GM19043 (cell line): Measurements from ENCODE around the gene CPED1.
"Not testable (repeated sequence)": the region's sequence is repeated elsewhere in the genome, so short reads cannot be mapped to it uniquely, and the experiment has no call there.

Experiments
- ATAC-seq: cut with Tn5 transposase; IDR thresholded peaks from one replicate; pipeline ENCODE4 v1.9.1; 2021; ENCODE audit warnings: low read depth; ENCODE audit not compliant: unreplicated experiment

Gene CPED1

DNA sequence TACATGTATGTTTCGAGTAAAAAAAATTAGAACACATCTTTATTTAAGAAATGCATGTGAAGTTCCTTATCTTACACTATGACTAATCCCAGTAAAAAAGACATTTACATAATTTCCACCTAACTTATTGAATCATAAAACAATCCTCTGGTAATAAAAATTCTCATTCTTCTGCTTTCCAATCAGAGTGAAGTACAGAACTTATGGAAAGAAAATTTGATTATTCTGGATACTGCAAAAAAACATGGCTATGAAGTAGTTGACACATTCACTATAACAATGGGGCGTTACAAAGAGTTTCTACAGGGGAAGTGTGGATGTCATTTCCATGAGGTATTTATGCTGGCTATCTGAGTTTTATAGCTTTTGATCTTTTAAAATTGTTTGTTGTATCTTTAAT lies 282.6 kb downstream of the CPED1 start:
- no peak for ATAC-seq

DNA sequence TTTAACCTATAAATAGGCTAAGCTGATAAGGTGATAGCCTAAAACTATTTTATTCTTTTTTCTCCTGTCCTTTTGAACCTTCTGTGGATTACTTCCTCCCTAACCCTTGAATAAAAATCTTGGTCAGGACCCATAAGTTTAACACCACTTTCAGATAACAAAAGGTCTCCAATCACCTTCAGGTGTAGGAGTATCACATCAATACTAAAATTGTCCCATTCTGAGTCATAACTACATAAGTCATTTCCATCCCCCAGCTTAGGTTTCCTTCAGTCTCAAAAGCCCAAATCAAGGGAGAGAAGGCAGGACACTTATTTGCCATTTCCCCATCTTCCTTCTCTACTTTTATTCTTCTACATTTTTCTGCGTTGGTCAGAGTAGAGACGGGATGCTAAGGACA lies 283.4 kb downstream of the CPED1 start:
- no peak for ATAC-seq

DNA sequence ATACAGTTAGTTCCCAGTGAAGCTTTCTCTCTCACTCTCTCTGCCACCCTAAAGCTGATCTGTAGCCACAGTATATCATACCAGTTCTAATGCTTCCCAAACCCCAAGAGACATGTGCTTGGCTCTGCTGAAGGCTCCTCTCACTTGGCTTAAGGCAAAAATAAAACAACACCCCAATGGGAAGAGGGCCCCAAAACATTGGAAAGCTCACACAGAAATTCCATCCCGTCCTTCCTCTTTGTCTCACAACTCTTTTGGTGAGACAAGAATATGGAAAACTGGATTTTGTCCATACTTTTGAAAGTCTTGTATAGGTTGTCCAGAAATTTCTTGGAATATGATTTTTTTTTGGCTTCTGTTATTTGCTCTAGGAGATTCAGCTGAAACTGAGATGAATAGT lies 284.2 kb downstream of the CPED1 start:
- ATAC-seq, result no peak

DNA sequence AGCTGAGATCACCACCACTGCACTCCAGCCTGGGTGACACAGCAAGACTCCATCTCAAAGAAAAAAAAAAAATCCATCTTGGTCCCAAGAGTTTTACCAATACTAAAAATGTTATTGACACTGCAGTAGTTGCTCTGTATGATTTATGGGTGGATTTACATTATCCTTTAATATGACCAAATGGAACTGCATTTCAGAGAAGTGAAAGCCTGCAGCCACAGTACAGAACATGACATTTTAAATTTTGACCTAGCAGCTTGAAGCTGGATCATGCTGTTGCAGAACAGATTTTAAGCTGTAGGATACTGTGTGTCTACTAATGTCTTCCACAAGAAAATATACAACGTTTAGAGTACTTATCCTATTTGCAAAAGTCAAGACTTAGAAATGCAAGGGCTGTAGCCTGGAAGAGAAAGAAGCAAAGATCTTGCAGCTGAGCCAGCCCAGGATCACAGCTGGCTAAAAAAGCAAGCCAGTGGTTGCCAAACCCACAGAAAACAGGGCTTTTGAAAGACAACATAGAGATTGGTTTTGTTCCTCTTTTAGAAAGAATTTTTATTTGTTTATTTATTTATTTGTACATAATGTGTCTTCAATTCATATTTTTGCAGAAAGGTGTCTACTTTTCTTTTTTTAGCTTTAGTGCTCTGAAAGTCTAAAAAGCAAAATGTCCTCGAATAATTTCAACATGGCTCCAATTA lies 285.1 kb downstream of the CPED1 start:
- ATAC-seq, result no peak

DNA sequence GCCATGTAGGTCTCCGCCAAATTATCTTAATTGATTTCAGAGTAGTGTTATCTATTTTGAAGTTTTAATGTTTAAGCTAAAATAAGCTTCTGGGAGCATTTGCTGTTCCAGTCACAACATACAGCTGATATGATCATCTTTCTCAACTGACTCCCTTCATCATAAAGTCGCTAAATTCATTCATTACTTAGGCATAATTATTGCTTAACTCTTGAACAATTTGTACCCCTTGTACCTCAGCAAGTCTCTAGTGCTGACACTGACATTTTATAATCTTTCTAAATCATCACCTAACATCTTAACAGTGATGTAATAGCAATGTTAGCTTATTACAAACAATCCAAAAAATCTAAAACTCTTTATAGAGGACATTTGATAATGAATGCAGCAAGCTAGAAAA lies 286.0 kb downstream of the CPED1 start:
- ATAC-seq, result no peak

DNA sequence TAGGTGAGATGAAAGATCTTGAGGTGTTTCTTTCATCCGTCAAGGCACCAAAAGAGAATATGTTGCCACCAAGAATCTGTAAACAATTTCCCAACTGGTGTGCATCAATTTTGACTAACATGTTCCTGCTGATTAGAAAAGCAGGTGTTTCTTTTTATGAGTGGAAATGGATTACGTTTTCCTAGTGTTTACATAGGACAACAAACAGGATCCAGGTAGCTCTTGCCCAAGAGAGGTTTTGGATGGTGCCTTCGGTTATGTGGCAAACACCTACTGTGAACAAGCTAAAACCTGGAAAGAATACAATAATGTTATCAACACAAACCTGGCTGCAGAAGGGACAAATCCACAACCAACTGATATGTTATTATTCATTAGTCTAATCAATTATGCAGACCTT lies 286.7 kb downstream of the CPED1 start:
- no peak for ATAC-seq

DNA sequence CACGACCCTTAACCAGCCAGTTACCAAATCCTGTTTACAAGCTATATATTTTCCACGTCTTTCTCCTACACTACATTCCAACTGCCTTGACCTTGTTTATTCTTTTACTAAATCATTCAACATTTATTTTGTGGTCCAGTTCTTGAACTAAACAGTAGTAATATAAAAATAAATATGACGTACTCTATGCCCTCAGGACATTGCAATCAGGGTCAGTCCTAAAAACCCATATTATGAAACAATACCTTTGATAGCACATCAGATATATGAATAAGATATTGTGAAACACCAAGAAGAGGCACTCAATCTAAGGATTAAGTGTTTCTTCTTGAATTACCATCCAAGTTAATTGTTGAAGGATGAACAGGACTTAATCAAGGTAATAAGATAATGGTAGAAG lies 287.8 kb downstream of the CPED1 start:
- ATAC-seq, result no peak

DNA sequence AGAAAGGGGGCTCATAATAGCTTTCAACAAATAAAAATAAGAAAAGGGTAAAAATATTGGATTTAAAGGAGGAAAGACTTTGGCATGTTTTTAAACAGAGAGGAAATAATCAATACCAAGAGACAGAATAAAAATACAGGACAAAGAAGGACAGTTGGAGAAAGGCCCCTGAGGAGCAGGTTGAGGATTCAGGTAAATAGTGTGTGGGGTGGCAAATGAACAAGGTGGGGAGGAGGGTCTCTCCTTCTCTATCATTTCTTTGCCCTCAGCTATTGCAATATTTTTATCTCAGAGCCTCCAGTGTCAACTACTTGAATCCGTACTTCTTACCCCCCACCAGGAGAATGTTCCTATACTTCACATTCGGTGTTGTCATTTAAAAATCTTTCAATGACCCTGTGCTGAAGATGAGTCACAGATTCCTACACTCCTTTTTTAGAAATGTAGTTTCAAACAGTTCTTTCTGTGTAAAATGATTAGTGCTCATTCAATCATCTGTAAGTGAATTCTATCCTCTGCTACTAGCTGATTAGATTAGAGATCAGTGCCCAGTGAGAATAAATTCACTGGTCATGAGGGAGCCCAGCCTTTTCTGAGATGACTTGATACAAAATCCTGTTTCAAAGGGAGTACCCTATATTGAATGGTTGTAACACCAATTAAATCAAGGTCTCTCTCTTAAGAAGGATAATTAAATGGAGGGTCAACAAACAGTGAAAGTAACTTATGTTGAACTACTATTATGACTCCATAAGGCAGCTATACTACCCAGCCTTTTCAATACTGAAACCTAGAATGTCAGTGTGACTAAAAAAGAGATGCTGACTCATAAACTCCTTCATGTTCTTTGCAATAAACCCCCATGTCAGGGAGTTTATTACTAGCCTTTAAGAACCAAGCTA lies 289.9 kb downstream of the CPED1 start:
- ATAC-seq, result peak; percentile 99

DNA sequence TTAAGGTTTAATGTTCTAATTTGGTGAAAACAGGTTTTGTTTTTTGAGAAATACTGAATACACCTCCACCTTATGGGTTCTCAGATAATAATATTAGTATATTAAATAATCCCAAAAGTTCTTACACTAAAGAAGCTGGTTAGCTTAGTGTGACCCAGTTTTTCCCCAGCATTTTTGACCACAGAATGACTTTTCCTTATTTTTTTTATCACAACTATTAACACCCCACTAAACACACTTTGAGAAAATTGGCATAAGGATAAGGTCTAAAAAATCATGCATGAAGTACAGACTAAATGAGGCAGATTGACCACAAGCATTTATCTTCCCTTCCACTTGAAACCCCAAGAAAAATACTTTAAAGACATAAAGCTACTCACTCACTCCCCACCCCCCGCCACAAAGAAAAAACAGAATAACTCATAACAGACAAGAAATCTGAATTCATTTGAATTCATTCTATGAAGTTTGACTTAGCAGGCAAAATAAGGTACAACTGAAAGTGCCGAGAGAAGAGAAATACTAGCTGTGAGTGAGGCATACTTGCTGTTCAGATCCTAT lies 290.6 kb downstream of the CPED1 start:
- peak; percentile 1 for ATAC-seq

DNA sequence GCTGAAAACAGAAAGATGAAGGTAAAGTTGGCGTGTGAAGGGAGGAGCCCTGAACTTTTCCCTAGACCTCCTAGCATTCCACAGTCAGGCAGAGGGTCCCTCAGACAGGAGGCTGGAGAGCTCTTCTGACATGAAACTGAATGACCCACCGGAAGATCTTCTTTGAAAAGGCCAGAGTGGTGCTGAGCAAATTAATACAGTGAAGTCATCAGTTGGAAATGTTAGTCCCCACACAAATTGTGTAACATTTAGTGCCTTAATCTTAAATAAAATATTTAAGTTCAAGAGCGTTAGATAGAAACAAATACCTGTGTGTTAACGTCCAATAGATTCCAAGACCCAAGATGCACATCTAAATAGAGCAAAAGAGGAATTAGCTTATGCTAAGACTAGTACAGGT lies 291.3 kb downstream of the CPED1 start:
- ATAC-seq, result no peak

DNA sequence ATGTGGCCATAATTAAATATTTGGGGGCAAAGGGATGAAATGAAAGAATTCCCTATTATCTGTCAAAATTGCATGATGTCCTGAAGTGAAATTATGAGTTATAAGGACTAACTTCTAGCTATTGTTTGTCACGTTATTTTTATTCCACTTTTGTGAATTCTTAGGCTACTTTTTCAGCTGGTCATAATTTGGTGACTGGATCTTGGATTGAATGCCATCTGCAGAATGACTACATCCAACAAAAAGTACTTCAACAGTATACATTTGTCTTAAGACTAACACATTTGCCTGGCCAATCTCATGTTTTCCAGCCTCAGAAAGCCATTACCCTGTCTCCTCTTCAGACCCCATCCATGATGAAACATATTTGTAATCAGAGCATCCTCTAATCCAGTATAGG lies 292.1 kb downstream of the CPED1 start:
- no peak for ATAC-seq

DNA sequence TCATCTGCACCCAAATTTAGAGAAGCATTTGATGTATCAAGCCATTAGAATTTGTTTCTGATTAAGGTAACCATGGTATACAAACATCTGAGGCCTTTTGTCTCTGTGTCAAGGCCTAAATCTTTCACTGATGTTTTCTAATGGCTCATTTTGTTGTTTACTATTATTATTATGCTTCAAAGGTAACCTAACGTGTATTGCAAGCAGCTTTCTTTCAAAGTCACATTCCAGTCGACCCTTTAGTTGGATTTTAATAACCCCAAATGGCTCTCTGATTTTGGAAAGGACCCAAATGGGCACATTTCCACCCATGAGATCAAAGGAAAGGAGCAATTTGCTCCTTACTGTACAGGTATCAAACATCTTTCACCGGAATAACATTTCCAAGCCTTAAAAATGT lies 293.6 kb downstream of the CPED1 start:
- ATAC-seq, result no peak

DNA sequence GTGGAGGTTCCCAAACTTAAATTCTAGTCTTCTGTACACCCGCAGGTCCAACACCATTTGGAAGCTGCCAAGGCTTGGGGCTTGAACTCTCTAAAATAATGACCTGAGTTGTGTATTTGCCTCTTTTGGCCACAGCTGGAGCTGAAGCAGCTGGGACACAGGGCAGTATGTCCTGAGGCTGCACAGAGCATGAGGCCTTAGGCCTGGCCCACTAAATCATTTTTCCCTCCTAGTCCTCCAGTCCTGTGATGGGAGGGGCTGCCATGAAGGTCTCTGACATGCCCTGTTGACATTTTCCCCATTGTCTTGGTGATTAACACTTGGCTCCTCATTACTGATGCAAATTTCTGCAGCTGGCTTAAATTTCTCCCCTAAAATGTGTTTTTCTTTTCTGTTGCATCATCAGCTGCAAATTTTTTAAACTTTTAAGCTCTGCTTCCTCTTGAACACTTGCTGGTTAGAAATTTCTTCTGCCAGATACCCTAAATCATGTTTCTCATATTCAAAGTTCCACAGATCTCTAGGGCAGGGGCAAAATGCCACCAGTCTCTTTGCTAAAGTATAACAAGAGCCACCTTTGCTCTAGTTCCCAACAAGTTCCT lies 296.7 kb downstream of the CPED1 start:
- no peak for ATAC-seq

DNA sequence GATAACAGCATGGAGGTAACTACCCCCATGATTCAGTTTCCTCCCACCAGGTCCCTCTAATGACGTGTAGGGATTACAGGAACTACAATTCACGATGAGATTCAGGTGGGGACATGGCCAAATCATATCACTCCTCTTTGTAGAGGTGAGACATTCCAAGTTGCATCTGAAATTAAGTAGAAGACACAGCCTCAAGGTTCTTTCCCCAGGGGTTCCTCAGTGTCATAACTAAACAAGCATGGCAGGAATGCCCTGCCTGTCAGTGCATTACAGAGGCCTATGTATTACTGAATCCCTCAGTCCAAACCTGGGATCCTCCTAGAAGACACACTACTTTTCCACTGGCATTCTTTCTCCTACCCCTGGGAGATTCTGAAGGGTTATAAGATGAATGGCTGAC lies 297.7 kb downstream of the CPED1 start:
- no peak for ATAC-seq

DNA sequence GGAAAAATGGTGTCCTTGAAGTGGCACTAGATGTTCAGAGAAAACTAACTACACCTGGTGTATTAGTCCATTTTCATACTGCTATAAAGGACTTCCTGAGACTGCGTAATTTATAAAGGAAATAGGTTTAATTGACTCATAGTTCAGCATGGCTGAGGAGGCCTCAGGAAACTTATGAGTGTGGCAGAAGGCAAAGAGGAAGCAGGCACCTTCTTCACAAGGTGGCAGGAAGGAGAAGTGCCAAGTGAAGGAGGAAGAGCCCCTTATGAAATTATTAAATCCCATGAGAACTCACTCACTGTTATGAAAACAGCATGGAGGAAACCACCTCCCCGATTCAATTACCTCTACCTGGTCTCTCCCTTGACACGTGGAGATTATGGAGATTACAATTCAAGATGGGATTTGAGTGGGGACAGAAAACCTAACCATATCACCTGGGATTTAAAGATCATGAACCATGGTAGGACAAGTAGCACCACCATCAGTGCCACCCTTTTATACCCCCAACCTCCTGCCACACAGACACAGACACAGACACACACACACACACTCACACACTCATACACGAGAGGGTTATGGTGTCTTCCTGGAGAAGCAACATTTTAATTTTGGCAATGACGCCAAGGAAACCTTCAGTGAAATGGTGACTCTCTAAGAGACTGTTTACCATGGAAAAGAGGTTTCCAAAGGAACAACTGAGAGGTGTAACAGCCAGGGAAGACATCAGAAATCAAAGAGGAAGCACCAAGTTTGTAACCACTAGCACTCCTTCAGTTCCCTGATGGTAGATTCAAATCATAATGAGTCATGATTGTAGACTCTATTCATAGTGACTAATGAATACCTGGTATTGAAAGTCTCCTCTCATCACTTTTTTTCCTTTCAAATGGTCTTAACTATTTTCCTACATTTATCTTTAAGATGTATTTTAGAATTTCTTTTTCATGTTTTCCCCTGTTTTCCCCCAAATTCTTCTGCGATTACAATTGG lies 298.5 kb downstream of the CPED1 start:
- ATAC-seq, result no peak

DNA sequence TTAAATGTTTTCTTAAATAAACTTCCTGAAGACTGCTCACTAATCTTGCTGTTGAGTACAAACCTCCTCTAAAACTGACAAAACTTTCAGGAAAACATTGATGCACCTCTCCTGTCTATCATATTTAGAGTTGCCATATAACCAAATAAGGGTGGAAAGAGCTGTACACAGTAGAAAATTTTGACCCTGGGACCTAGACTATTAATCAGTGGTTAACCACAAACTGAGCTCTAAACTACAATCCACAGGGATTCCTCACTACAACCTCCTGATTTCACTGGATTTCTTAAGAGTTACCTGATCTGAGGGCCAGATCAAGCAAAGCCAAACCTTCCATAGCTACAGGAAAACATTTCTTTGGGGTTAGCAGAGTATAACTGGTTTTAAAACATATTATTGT lies 300.4 kb downstream of the CPED1 start:
- no peak for ATAC-seq

DNA sequence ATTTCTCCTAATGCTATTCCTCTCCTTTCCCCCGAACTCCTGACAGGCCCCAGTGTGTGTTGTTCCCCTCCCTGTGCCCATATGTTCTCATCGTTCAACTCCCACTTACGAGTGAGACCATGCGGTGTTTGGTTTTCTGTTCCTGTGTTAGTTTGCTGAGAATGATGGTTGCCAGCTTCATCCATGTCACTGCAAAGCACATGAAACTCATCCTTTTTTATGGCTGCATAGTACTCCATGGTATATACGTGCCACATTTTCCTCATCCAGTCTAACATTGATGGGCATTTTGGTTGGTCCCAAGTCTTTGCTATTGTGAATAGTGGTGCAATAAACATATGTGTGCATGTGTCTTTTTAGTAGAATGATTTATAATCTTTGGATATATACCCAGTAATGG lies 301.4 kb downstream of the CPED1 start:
- ATAC-seq, result not testable (repeated sequence)

DNA sequence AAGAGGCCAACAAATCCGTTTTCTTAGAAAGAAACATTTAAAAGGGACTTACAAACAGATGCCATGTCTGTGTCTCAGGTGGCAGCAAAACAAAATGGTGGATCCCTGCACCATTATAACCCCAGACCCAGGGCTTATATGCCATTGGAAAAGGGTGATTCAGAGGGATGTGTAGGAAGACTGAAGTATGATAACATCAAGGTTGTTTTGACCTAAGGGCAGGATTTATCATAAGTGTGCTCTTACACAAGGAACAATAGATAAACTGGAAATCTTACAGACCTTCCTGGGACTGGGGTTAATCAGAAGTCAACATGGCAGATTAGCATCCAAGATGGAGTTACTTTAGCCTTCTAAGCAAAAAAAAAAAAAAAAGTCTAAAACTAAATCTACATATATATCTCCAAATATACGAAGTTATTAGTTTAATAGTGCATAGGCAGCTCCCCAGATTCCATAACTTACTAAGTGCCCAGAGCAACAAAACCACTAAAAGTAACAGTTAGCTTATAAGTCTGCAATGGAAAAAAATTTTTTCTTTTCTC lies 306.0 kb downstream of the CPED1 start:
- no peak for ATAC-seq

DNA sequence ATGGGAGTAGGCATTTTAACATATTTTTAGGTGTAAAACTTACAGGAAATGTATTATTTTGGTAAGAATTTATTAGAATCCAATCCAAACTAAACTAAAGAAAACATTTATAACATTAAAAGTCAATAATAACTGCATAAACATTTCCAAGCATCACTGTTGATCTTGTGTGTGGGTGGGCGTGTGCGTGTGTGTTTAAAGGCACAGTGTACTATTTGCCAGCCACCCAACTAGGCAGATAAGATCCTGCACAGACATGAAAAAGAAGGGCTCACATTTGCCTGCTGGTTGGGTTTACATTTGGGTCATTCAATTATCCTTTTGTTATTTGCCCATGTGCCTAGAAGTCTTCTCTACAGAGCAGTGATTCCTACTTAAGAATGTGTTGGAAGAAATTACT lies 309.3 kb downstream of the CPED1 start:
- ATAC-seq, result no peak

DNA sequence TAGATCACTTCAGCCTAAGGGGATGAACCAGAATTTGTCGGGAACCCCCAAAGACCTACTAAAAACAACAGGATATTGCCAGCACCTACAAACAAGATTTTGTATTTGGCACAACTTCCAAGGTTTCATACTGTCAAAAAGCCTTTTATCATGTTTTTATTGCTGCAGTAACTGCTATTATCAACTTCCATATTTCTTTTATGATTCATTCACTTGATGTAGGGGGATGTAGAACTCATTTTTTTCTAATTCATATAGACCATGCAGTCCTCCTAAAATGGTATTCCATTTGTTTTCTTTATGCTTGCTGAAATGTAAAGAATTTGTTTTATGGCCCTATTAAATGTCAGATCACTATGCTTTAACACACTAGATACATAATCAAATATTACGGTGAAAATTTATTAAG lies 310.3 kb downstream of the CPED1 start:
- ATAC-seq, result no peak
